ENCODE measurements around the gene SPATS1.
A peak's percentile ranks its signal among the peaks of the same experiment; 100 is the strongest.
"Not testable (repeated sequence)": the region's sequence is repeated elsewhere in the genome, so short reads cannot be mapped to it uniquely, and the experiment has no call there.

The SPATS1 gene

GRCh38 chr6:44315516-44315915, 26.9 kb upstream of the SPATS1 start:
- Histone ChIP-seq H2BK12ac (ENCODE audit: low read length) (no peak overlapping the region), H3K4me2 (ENCODE audit: insufficient read depth, low read length, poor library complexity, severe bottlenecking) (no peak overlapping the region), H3K27ac (replicated peaks; ENCODE audit: low read length) (no peak overlapping the region), H3K4me3 (ENCODE audit: low read length in 2 of 2) (no peak overlapping the region), H4K8ac (ENCODE audit: low read depth, low read length) (no peak overlapping the region), H3K27me3 (ENCODE audit: control insufficient read depth in 3 of 3, insufficient read depth in 3 of 3, low read depth in 1 of 3, low read length in 3 of 3) (peaks cover 0 to 27% (median 0%) of the 10 kb centered on the region in 3 experiments), H2AFZ (ENCODE audit: low read length) (no peak overlapping the region), H2BK5ac (ENCODE audit: low read length) (no peak overlapping the region), H2BK15ac (ENCODE audit: low read length) (no peak overlapping the region), H3K9me3 (replicated peaks in 1 of 2; ENCODE audit: control insufficient read depth in 2 of 2, insufficient read depth in 1 of 2, low read depth in 1 of 2, low read length in 2 of 2) (no peaks in the 10 kb centered on the region), H3K9ac (ENCODE audit: low read depth, low read length, poor library complexity) (no peak overlapping the region), H2AK5ac (ENCODE audit: low read depth, low read length) (no peak overlapping the region), H3K14ac (ENCODE audit: low read length) (no peak overlapping the region), H4K91ac (ENCODE audit: low read depth, low read length, poor library complexity) (no peak overlapping the region), H3K18ac (ENCODE audit: low read length) (no peak overlapping the region), H3K79me1 (ENCODE audit: low read depth, low read length) (peaks cover 2% of the 10 kb centered on the region), H3K23ac (ENCODE audit: low read depth, low read length, poor library complexity) (no peak overlapping the region), H3K4me1 (ENCODE audit: control insufficient read depth in 2 of 2, insufficient read depth in 1 of 2, low read depth in 1 of 2, low read length in 2 of 2) (peaks cover 4 to 5% of the 10 kb centered on the region in 2 donors), H3K36me3 (replicated peaks in 1 of 2; ENCODE audit: control insufficient read depth in 2 of 2, insufficient read depth in 2 of 2, low read length in 2 of 2) (peaks cover 14 to 16% of the 10 kb centered on the region in 2 donors), H3K4ac (ENCODE audit: low read length) (no peak overlapping the region), H2BK120ac (ENCODE audit: low read depth, low read length) (no peak overlapping the region)
- DNase-seq (ENCODE audit: low spot score), result no peak
- no CpG with 5 or more reads among the region's 3 CpGs for WGBS, 2 donors (ENCODE audit: extremely low coverage in 2 of 2, insufficient read length in 2 of 2, insufficient replicate concordance in 1 of 2)

- WGBS, 2 donors (ENCODE audit: extremely low coverage in 2 of 2, insufficient read length in 2 of 2, insufficient replicate concordance in 1 of 2), result no CpG with 5 or more reads among the region's 5 CpGs
- Histone ChIP-seq H3K18ac (ENCODE audit: low read length) (no peak overlapping the region), H4K91ac (ENCODE audit: low read depth, low read length, poor library complexity) (no peak overlapping the region), H3K23ac (ENCODE audit: low read depth, low read length, poor library complexity) (no peak overlapping the region), H2BK15ac (ENCODE audit: low read length) (no peak overlapping the region), H3K14ac (ENCODE audit: low read length) (no peak overlapping the region), H2BK120ac (ENCODE audit: low read depth, low read length) (no peak overlapping the region), H3K4me2 (ENCODE audit: insufficient read depth, low read length, poor library complexity, severe bottlenecking) (no peak overlapping the region), H2BK5ac (ENCODE audit: low read length) (no peak overlapping the region), H3K9me3 (replicated peaks in 1 of 2; ENCODE audit: control insufficient read depth in 2 of 2, insufficient read depth in 1 of 2, low read depth in 1 of 2, low read length in 2 of 2) (no peaks in the 10 kb centered on the region), H2AFZ (ENCODE audit: low read length) (no peak overlapping the region), H3K9ac (ENCODE audit: low read depth, low read length, poor library complexity) (no peak overlapping the region), H4K8ac (ENCODE audit: low read depth, low read length) (no peak overlapping the region), H3K4ac (ENCODE audit: low read length) (no peak overlapping the region), H3K4me3 (ENCODE audit: low read length in 2 of 2) (no peak overlapping the region), H3K4me1 (ENCODE audit: control insufficient read depth in 2 of 2, insufficient read depth in 1 of 2, low read depth in 1 of 2, low read length in 2 of 2) (peaks cover 4 to 5% of the 10 kb centered on the region in 2 donors), H2AK5ac (ENCODE audit: low read depth, low read length) (no peak overlapping the region), H3K27ac (replicated peaks; ENCODE audit: low read length) (no peak overlapping the region), H3K27me3 (ENCODE audit: control insufficient read depth in 3 of 3, insufficient read depth in 3 of 3, low read depth in 1 of 3, low read length in 3 of 3) (peaks cover 0 to 31% (median 0%) of the 10 kb centered on the region in 3 experiments), H3K79me1 (ENCODE audit: low read depth, low read length) (peaks cover 2% of the 10 kb centered on the region), H3K36me3 (replicated peaks in 1 of 2; ENCODE audit: control insufficient read depth in 2 of 2, insufficient read depth in 2 of 2, low read length in 2 of 2) (peaks cover 9 to 11% of the 10 kb centered on the region in 2 donors), H2BK12ac (ENCODE audit: low read length) (no peak overlapping the region)
- DNase-seq (ENCODE audit: low spot score), result no peak
These were observed 26.5 kb upstream of the SPATS1 start for GRCh38 chr6:44315951-44316350.

DNA sequence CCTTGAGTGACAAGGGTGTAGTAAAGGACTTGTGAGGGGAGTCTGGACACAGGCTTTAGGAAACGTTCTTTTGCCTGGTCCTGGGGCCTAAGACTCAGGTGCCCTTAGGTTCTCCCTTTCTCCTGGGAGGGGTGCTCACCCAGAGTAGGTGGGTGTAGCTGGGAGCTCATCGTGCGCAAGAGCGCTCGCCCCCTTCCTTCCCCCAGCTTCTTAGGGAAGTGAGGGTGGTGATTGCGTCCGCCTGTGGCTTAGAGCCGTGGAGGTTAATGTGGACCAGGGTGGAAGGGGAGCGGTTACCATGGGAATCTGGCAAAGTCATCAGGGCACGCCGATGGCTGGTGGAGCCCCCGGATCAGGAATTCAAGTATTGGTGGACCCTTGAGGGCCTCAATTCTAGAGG, 26.0 kb upstream of the SPATS1 start:
- H3K27ac ChIP-seq (replicated peaks; ENCODE audit: low read length), result no peak overlapping the region
- no peak overlapping the region for H2AK5ac ChIP-seq (ENCODE audit: low read depth, low read length)
- H2BK5ac ChIP-seq (ENCODE audit: low read length), result no peak overlapping the region
- no peak overlapping the region for H3K14ac ChIP-seq (ENCODE audit: low read length)
- peaks cover 4 to 6% of the 10 kb centered on the region in 2 donors for H3K36me3 ChIP-seq (replicated peaks in 1 of 2; ENCODE audit: control insufficient read depth in 2 of 2, insufficient read depth in 2 of 2, low read length in 2 of 2)
- no peak overlapping the region for H2BK12ac ChIP-seq (ENCODE audit: low read length)
- no peak overlapping the region for H3K9ac ChIP-seq (ENCODE audit: low read depth, low read length, poor library complexity)
- no peak overlapping the region for H2AFZ ChIP-seq (ENCODE audit: low read length)
- H3K18ac ChIP-seq (ENCODE audit: low read length), result no peak overlapping the region
- H3K9me3 ChIP-seq (replicated peaks in 1 of 2; ENCODE audit: control insufficient read depth in 2 of 2, insufficient read depth in 1 of 2, low read depth in 1 of 2, low read length in 2 of 2), result no peaks in the 10 kb centered on the region
- no peak overlapping the region for H3K23ac ChIP-seq (ENCODE audit: low read depth, low read length, poor library complexity)
- peaks cover 0 to 33% (median 0%) of the 10 kb centered on the region in 3 experiments for H3K27me3 ChIP-seq (ENCODE audit: control insufficient read depth in 3 of 3, insufficient read depth in 3 of 3, low read depth in 1 of 3, low read length in 3 of 3)
- no peak overlapping the region for H4K8ac ChIP-seq (ENCODE audit: low read depth, low read length)
- no peak overlapping the region for H4K91ac ChIP-seq (ENCODE audit: low read depth, low read length, poor library complexity)
- H2BK120ac ChIP-seq (ENCODE audit: low read depth, low read length), result no peak overlapping the region
- peaks cover 2% of the 10 kb centered on the region for H3K79me1 ChIP-seq (ENCODE audit: low read depth, low read length)
- H3K4me1 ChIP-seq (ENCODE audit: control insufficient read depth in 2 of 2, insufficient read depth in 1 of 2, low read depth in 1 of 2, low read length in 2 of 2), result peaks cover 4 to 5% of the 10 kb centered on the region in 2 donors
- WGBS, 2 donors (ENCODE audit: extremely low coverage in 2 of 2, insufficient read length in 2 of 2, insufficient replicate concordance in 1 of 2), result no CpG with 5 or more reads among the region's 12 CpGs
- H3K4me3 ChIP-seq (ENCODE audit: low read length in 2 of 2), result no peak overlapping the region
- no peak overlapping the region for H3K4me2 ChIP-seq (ENCODE audit: insufficient read depth, low read length, poor library complexity, severe bottlenecking)
- no peak overlapping the region for H2BK15ac ChIP-seq (ENCODE audit: low read length)
- peak overlapping the region; percentile 80 for H3K4ac ChIP-seq (ENCODE audit: low read length)
- no peak for DNase-seq (ENCODE audit: low spot score)

GRCh38 chr6:44317136-44317631, 25.3 kb upstream of the SPATS1 start:
- not testable (repeated sequence) for H3K14ac ChIP-seq (ENCODE audit: low read length); H2BK12ac ChIP-seq (ENCODE audit: low read length); H2BK15ac ChIP-seq (ENCODE audit: low read length); H3K4ac ChIP-seq (ENCODE audit: low read length); H2BK5ac ChIP-seq (ENCODE audit: low read length); H3K4me2 ChIP-seq (ENCODE audit: insufficient read depth, low read length, poor library complexity, severe bottlenecking); H2AK5ac ChIP-seq (ENCODE audit: low read depth, low read length); H3K4me1 ChIP-seq (ENCODE audit: control insufficient read depth in 2 of 2, insufficient read depth in 1 of 2, low read depth in 1 of 2, low read length in 2 of 2); H3K23ac ChIP-seq (ENCODE audit: low read depth, low read length, poor library complexity); H3K9me3 ChIP-seq (replicated peaks in 1 of 2; ENCODE audit: control insufficient read depth in 2 of 2, insufficient read depth in 1 of 2, low read depth in 1 of 2, low read length in 2 of 2); H3K36me3 ChIP-seq (replicated peaks in 1 of 2; ENCODE audit: control insufficient read depth in 2 of 2, insufficient read depth in 2 of 2, low read length in 2 of 2); H2BK120ac ChIP-seq (ENCODE audit: low read depth, low read length); H4K91ac ChIP-seq (ENCODE audit: low read depth, low read length, poor library complexity); H3K18ac ChIP-seq (ENCODE audit: low read length); H3K9ac ChIP-seq (ENCODE audit: low read depth, low read length, poor library complexity); H3K79me1 ChIP-seq (ENCODE audit: low read depth, low read length); H3K4me3 ChIP-seq (ENCODE audit: low read length in 2 of 2); H3K27ac ChIP-seq (replicated peaks; ENCODE audit: low read length); H4K8ac ChIP-seq (ENCODE audit: low read depth, low read length); H2AFZ ChIP-seq (ENCODE audit: low read length); DNase-seq (ENCODE audit: low spot score)
- WGBS, 2 donors (ENCODE audit: extremely low coverage in 2 of 2, insufficient read length in 2 of 2, insufficient replicate concordance in 1 of 2), result no CpG with 5 or more reads among the region's 9 CpGs
- H3K27me3 ChIP-seq (ENCODE audit: control insufficient read depth in 3 of 3, insufficient read depth in 3 of 3, low read depth in 1 of 3, low read length in 3 of 3), result peaks cover 0 to 33% (median 0%) of the 10 kb centered on the region in 3 experiments
